Measurements from ENCODE around the gene PLEKHG4B.

Gene PLEKHG4B

DNA sequence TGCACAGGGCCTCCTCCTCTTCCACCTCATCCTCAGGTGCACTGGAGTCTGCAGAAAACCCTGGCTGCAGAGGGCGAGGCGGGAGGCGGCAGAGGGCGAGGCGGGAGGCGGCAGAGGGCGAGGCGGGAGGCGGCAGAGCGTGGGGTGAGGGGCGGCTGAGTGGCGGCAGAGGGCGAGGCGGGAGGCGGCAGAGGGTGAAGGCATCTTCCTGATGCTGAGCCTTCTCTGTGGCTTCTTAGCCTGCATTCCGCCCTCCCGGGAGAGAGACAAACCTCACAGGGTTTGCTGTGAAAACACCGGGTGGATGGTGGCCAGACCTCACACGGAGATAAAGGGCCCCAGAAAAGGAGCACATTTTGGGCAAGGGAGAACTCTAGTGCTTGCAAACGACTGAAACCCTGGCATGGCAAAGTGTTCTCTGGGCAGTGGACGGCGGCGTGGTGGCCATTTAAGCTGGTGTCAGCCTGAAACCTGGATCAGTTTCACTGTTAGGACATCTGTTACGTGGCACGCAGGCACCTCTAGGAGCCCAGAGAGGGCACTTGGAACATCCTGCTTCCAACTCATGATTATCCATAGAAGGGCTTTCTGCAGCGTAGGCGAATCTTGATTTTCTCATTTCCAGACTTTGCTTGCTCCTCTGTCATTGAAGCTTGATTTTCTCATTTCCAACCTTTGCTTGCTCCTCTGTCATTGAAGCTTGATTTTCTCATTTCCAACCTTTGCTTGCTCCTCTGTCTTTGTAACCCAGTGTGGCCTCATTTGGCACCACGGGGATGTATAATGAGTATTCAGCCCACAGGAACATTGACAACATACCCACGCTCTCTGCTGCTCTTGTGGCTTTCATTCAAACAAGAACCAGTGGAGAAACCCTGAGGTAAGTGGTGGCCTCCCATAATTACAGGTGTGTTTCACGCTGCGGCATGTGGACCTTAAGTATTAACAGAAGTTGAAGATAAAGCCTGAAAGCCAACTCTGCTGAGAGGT lies 16.3 kb upstream of the PLEKHG4B start:
- no peak for DNase-seq

DNA sequence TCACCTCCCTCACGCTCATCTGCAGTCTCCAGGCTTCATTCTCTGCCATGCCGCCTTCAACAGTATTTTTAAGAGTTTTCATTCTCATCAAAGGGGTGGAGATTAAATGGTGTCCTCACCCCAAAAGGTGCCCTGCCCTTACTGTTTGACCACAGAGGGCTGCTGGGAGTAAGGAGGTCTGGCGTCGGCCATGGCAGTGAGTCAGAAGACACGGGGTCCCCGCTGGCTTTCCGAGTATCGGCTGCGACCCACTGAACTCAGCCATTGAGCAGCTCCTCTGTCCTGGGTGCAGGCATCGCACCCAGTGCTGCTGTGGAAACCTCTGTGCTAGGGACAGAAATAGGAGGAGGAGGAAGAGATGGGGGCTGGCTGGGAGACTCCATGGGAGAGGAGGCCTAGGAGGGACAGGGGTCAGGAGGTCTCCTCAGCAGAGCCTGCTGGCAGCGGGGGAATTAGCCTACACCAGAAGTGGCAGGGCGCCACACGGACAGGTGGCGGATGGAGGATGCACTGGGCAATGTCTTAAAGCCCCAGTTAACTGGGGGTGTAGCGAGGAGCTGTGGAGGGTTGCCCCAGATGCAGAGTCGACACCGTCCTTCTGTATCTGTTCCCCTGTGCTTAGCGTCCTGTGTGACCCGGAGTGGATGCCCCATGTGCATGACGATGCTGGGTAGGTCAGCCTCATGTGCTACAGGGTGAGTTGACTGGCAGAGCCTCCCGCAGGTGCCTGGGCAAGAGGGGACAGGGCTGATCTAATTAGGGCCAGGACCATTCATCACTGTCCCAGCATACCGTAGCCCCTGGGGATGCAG lies 15.4 kb upstream of the PLEKHG4B start:
- DNase-seq, result no peak

DNA sequence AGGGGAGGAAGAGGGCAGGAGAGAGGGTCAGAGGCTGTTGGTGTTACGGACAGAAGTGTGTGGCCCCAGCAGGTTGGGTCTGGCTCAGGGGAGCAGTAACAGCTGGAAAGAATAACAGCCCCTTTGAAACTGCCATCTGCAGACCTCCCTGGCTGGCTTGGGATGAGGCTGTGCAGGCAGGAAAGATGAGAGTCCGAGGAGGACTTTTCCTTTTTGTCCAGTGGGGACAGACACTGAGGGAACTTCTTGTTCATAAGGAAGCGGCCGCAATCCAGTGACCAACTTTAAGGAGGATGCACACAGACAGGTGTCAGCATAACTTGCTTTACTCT lies 14.8 kb upstream of the PLEKHG4B start:
- DNase-seq, result no peak

DNA sequence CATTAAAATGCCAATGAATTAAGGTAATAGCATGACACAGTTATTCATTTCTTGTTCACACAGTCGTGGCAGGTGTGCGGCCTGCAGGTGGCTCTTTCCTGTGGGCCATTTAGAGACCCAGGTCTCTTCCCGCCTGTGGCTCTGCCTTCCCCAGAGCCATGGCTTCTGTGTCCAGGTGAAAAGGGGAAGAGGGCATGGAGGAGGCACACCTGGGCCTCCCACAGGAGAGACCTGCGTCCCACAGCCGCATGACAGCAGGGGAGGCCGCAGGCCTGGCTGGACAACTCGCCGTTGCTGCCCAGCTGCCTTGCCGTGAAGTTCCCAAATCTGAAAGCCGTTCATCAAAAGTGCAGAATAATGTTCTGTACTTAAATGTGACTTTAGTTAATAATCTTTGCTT lies 14.4 kb upstream of the PLEKHG4B start:
- no peak for DNase-seq

DNA sequence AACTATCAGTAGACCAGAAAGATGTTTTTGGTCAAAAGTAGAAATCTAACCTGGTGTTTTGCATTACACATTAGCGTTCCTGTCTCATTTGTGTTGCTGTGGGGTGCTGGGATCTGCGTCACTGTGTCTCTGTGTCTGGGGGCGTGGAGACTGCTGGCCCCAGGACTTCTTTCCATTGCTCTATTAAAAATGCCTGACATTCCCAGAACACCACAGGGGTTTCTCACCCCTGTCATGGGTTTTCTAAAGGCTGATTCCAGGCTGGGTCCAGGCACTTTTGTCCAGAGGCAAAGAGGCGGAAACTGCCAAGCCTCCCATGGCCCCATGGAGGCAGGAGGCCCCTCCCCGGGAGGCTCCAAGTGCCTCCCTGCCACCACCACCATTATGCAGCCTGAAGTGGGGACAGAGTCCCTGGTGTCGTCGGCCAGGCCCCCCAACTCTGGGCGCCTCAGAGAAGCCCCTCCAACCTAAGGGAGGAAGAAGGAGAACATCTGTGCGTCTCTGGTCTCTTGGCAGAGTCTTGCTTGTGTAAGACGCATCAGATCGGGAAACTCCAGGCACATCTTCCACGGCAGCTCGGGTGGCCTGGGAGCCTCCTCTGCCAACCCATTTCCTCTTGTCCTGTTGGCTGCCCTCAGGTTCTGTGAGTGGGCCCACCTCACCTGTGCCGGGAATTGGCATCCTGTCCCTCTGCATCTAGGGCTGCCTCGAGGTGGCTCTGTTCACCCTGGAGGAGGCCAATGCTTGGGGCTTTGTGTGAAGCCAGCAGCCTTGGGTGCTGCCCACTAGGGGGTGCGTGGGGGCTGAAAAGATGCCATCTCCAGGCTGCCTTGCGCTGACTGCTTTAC lies 13.8 kb upstream of the PLEKHG4B start:
- no peak for DNase-seq

DNA sequence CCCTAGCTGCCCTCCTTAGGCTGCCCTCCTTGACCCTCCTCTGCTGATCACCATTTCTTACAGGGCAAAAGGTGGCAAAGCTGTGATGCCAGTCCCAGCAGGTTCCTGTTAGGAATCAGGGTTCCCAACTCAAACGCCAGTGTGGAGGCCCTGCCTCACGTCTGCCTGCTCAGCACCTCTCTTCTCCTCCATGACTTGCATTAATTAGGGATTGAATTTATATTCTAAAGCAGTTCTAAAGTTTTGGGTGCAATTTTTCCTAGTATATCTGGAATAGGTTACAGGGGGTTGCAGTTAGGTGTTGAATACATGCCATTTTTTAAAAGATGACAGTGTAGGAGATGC lies 13.2 kb upstream of the PLEKHG4B start:
- DNase-seq, result no peak

DNA sequence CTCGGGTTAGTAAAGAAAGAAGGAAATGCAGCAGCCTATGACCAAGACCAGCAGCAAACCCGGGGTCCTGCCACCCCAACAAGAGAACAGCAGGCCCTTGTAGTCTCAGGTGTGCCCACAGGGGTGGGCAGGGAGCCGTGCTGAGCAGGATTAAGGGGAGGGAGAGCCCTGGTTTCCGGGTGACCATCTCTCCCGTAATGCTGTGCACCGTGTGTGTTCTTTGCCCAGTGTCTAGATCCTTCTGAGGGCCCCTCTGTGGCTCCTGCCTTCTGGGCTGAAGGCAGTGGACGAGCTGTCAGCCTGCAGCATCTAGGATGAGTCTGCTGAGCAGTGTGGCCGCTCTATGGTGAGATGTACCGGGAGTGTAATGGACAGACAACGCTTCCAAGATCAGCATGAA lies 12.7 kb upstream of the PLEKHG4B start:
- DNase-seq, result no peak

DNA sequence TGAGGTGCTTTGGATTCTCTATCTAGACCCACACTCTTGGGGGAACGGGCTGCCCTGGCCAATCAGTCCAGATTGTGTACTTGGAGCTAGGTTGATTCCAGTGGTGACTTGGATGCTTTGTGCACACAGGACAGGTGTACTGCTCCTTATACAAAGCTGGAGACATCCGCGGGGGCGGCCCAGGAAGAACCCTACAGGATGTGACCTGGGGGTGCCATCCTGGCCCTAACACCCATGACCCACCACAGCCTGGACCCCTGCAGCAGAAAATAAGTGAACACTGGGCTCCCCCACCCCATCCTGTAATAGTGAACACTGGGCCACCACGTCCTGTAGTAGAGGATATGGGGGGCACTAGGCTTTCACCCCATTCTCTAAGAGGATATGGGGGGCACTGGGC lies 12.1 kb upstream of the PLEKHG4B start:
- no peak for DNase-seq

DNA sequence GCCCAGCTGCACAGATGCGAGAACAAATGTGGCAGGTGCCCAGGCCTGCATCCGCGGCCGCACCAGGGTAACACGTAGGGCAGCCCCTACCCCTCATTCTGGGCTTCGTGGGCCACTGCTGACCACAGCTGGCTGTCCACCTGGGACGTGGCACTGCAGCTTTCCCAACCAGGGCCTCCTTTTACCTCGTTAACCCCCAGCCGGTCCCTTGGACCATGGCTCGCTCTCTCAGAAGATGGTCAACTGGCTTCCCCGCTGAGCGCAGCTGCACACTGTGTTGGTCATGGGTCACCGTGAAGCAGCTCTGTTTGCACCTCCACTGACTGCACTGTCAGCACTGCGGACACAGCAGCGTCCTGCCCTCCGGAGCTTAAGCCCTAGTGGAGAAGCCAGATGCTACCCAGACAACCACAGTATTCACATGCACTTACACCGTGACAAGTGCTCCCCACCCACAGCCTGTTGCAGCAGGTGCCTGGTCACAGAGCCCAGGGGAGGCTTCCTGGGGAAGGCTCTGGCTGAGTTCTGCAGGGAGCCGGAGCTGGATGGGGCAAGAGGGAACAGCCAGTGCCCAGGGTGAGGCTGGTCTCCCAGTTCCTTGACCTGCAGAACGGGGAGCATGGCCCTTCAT lies 10.5 kb upstream of the PLEKHG4B start:
- no peak for DNase-seq

DNA sequence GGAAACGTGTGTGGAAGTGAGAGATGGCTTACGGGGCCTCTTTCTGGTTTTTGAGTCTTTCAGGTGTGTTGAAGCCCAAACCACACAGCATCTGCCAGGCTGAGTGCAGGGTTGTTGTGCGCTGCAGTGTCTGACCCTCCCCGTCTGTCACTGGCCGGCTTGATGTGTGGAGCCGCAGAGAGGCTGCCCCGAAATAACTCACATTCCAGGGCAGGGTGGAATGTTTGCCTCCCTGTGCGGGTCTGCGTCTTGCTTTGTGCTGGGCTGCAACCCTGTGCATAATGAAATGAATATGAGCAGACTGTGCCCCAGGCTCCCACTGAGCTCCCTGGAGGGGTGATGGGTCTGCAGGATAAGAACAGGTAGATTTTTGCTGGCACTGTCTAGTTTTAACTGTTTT lies 9.9 kb upstream of the PLEKHG4B start:
- DNase-seq, result no peak

DNA sequence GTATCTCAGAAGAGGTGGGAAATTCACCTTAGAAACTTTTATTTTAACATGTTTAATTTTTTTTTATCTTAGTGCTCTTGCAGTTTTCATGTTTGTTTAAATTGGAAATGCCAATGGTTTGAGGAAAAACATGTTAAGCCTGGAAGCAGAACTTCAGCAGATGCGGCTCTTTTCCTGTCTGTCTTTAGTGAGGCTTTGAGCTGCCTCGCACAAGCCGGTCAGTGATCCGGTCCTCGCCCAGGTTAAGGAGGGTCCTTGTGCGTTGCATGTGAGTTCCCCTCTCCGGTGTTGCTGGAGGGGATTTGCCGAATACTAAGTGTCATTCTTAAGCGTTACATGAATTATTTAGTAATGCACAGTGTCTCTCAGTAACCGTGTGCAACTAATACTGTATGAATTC lies 9.4 kb upstream of the PLEKHG4B start:
- DNase-seq, result no peak

DNA sequence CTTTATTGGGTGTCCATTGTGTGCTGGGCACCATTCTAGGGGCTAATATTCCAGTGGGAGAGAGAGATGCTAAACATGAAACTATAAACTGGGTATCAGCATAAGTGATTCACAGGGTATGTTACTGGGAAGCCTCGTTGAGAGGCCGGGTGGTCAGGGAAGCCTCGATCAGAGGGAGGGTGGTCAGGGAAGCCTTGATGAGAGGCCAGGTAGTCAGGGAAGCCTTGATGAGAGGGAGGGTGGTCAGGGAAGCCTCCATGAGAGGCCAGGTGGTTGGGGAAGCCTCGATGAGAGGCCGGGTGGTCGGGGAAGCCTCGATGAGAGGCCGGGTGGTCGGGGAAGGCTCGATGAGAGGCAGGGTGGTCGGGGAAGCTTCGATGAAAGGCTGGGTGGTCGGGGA lies 8.9 kb upstream of the PLEKHG4B start:
- no peak for DNase-seq

DNA sequence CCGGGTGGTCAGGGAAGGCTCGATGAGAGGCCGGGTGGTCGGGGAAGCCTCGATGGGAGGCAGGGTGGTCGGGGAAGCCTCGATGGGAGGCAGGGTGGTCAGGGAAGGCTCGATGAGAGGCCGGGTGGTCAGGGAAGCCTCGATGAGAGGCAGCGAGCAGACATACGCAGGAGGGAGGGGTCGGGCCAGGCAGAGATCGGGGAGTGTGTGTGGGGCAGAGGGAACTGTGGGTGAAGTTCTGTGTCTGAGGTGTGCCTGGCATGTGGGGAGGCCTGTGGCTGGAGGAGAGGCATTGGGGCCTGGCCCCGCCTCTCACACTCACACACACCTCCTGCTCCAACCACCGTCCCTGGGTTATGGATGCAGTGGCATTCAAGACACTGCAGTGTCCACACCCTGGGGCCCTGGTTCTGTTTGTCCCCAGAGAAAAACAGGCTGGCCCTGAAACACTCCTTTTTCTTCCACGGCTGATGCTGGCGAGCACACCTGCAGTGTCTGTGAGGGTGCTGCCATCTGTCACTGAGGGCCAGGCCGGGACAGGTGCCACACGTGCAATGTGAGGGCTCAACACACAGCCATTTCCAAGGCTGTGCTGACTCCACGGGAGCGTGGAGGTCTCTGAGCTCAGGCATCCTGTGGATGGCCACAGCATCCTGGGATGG lies 6.5 kb upstream of the PLEKHG4B start:
- DNase-seq, result no peak

DNA sequence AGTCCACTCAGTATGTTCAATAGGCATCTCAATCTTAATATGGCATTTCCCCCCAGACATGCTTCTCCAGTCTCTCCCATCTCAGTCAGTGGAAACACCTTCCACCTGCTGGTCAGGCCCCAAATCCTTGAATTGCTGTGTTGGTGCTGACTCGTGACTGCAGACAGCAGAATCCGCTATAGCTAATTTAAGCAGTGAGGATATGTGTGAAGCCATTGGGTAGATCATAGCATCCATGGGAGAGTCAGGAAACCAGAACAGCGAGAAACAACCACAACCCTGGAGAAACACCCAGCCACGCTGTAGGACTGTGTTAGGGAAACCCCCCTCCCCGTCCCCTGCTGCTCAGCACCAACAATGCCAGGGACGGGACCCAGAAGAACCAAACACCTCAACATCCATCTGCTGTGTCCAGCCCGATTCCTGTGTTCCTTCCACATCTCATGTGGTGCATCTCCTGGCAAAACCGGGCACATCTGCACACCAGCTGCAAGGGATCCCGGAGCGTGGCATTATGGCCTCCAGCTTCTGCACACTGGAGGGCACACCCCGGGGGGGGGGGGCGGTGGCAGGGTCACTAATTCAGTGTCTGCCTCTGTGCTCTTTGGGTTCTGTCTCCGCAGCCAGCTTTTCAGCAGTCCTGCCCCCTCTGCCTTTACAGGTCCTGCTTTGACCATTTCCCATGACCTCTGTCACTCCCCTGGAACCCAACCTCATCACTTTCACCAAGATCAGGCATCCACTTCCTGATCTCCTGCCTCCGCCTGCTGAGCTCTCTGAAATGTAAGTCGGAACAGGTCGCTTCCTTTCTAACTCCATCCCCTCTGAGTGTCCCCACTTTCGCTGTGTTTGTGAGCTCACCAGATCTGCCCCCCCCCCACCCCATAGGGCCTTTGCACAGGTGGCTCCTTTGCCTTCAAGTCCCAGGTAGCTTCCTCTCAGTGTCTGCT lies 2.4 kb upstream of the PLEKHG4B start:
- no peak for DNase-seq

DNA sequence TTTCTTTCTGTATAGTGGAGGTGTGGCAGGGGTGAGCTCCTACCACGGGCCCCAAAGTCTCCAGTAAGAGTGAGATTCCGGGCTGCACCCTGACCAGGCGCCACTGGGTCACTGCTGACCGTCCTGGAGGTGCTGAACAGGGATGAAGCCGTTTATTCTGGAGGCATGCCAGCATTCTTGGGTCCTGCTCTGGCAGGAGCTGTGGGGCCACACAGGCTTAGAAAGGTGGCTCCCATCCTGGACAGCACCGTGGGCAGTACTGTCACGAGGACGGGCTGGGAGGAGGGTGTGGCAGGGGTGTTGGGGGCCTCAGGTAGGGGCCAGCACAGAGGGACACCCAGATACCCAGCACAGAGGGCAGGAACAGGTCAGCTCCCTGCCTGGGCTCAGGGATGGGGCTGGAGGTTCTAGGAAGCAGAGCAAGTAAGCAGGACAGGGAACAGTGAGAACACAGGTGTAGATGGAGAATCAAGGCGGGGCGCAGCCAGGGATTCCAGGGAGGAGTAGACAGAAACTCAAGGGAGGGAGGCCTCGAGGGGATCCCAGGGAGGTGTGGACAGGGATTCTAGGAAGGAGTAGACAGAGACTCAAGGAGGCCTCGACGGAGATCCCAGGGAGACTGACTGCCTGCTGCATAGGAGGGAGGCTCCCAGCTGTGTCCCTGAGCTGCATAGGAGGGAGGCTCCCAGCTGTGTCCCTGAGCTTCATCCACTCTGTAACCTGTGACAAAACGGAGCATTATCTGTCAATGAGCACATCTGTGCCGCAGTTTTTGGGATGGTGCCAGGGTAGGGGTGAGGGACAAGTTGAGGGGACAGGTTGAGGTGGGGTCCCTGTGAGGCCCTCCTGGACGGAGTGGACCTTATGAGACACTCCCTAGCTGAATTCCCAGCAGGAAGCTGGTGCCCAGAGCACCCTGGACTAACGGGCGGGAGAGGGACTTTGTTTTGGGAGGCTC lies 1.1 kb upstream of the PLEKHG4B start:
- no peak for DNase-seq

DNA sequence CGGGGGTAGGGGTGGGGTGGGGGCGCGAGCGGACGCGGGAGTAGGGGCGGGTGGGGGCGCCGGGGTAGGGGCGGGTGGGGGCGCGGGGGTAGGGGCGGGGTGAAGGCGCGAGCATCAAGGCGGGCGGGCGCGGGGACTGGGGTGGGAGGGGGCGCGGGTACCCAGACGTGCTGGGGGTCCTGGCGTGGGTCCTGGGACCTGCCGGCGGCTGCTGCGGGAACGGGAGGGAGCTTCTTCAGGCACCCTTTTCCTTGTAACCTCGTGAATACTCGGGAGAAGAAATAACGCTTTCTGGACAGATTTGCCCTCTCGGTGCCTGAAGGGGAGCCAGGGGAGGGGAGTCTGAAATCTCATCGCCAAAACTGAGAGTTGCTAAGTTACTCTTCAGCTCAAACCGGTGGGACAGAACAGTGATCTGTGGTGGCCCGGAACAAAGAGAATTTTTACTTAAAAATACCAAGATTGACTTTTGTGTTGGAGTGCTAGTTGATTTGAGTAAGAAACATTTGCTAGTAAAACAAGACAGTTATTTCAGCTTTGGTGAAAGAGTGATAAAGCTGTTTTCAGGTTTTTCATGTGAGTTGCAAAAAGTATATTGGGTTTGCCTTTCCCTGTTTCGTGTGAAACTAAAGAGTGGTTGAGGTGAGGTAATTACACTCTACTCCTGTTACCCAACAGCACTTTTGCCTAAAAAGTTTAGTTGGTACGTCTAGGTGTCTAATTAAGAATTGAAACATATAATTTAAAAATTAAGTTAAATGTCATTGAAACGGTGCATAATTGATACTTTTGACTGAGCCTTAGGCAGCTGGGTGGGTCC lies 643 bp downstream of the PLEKHG4B start:
- no peak for DNase-seq

DNA sequence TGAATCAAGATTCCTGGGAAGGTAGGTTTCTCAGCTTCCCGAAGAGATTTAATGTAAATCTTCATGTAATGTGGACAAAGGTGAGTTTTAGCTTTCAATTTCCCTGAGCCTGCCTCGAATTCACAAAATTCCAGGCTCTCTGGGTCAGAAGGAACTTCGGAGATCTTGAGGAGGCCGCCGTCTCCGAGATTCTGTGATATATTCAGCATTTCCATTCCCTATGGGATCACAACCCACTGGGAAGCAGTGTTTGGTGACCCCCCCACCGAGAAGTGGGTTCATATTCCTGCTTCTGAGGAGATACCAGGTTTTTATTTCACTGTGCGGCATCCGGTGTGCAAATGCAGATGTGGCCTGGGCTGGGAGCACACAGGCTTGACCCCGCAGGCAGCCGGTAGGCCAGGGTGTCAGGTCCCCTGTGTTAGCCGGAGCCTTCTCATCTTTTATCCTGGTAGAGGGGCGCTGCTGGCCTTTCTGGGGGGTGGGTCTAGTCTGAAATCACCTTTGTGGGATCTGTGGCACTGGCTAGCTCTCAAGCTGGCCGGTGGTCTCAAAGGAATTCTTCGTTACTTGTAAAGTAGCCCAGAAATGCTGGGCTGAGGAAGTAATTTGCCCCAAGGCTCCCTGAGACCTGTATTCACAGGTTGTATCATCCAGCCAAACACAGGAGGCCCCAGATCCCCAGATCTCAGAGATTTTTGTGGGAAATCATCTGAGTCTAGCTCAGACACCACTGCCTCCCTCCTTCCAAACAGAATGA lies 1.4 kb downstream of the PLEKHG4B start:
- no peak for DNase-seq

Measured in activated CD8-positive, alpha-beta memory T cell treated with anti-CD3 and anti-CD28 coated beads for 24 hours (primary cell).